Gastroesophageal sphincter (tissue), 3 donors: Measurements from ENCODE around the gene RELT.

Experiments
- CTCF ChIP-seq, 4 experiments: fragments of 200-600 bp in 2 of 4; fragments of 450-650 bp in 2 of 4; sonication (generic) in 1 of 4; IDR thresholded peaks; one replicate each; pipeline ENCODE4 v1.5.1; 2017 to 2019; ENCODE audit warnings: antibody characterized with exemption in 4 of 4, mild to moderate bottlenecking in 2 of 4, moderate library complexity in 2 of 4
- POLR2A ChIP-seq, 2 donors: fragments of 450-650 bp; IDR thresholded peaks; one replicate each; pipeline ENCODE4 v1.6.1; 2017; ENCODE audit warnings: antibody characterized with exemption in 2 of 2, mild to moderate bottlenecking in 2 of 2, moderate library complexity in 1 of 2

GRCh38 chr11:73396985-73397384, 20.8 kb downstream of the RELT start:
- TF ChIP-seq CTCF (IDR thresholded peaks at IDR 0.05): no peak
- no peak for TF ChIP-seq POLR2A (IDR thresholded peaks at IDR 0.05)
